GM10248 (cell line): ENCODE results near the gene ZNF438.
"Not testable (repeated sequence)": the region's sequence is repeated elsewhere in the genome, so short reads cannot be mapped to it uniquely, and the experiment has no call there.

Experiments
- CTCF ChIA-PET: fragments of 300-600 bp; sonication (Branson Sonifier 250); formaldehyde crosslinking; extraction: SDS; loops from one replicate; lab custom pipeline; 2021; ENCODE audit warnings: antibody characterized with exemption; lab: Yijun Ruan, JAX
- POLR2A ChIA-PET: fragments of 350-650 bp; sonication (Branson Sonifier 250); formaldehyde crosslinking; extraction: SDS; loops from one replicate; lab custom pipeline; 2020; ENCODE audit warnings: antibody characterized with exemption; lab: Yijun Ruan, JAX
- DNase-seq: peaks from one replicate; pipeline ENCODE4 v3.0.0; 2012; ENCODE audit errors: extremely low spot score
- CTCF ChIP-seq: IDR thresholded peaks from 2 replicates; pipeline ENCODE4 v1.5.1; 2012; ENCODE audit warnings: mild to moderate bottlenecking, low read depth; ENCODE audit errors: extremely low read depth, missing control alignments, control extremely low read depth

Gene ZNF438

GRCh38 chr10:30929901-30930520 is 101.7 kb downstream of the ZNF438 start:
- TF ChIP-seq CTCF, result no peak
- ChIA-PET CTCF (interaction anchor here (1.3 kb wide), 1 partner anchor 24 kb away, joined by 4 read pairs; no protein-coding TSS in a partner anchor), POLR2A (no interaction called here)
- no peak for DNase-seq

- ChIA-PET POLR2A (interaction anchor here (0.5 kb wide), 1 partner anchor 408 kb away, joined by 6 read pairs; no protein-coding TSS in a partner anchor), CTCF (interaction anchor here (1.3 kb wide), 1 partner anchor 25 kb away, joined by 4 read pairs; no protein-coding TSS in a partner anchor)
- DNase-seq, result not testable (repeated sequence)
Observed at GRCh38 chr10:30929311-30929729, 102.3 kb downstream of the ZNF438 start.

GRCh38 chr10:30928742-30929141 is 102.9 kb downstream of the ZNF438 start:
- peak; percentile 29 for DNase-seq
- CTCF ChIA-PET, result no interaction called here
- POLR2A ChIA-PET, result interaction anchor here (0.5 kb wide), 1 partner anchor 409 kb away, joined by 6 read pairs; no protein-coding TSS in a partner anchor
- no peak for TF ChIP-seq CTCF

- no peak for TF ChIP-seq CTCF
- ChIA-PET CTCF (no interaction called here), POLR2A (no interaction called here)
- DNase-seq, result no peak
Observed at GRCh38 chr10:30918651-30919050, 113.0 kb downstream of the ZNF438 start.

- DNase-seq, result no peak
- TF ChIP-seq CTCF, result no peak
- ChIA-PET POLR2A (interaction anchor here (0.6 kb wide), 1 partner anchor 110 kb away, joined by 3 read pairs; no protein-coding TSS in a partner anchor), CTCF (no interaction called here)
Observed at GRCh38 chr10:30917789-30918188, 113.9 kb downstream of the ZNF438 start.

GRCh38 chr10:30917067-30917466 is 114.6 kb downstream of the ZNF438 start:
- POLR2A ChIA-PET, result no interaction called here
- CTCF ChIA-PET, result no interaction called here
- no peak for TF ChIP-seq CTCF

GRCh38 chr10:30915146-30915545 is 116.5 kb downstream of the ZNF438 start:
- POLR2A ChIA-PET, result no interaction called here
- CTCF ChIA-PET, result interaction anchor here (1.1 kb wide), 1 partner anchor 13 kb away, joined by 3 read pairs; no protein-coding TSS in a partner anchor
- DNase-seq, result no peak
- no peak for TF ChIP-seq CTCF

More at GRCh38 chr10:30917067-30917466, 114.6 kb downstream of the ZNF438 start:
- DNase-seq, result no peak
